Stimulated activated CD8-positive, alpha-beta memory T cell treated with anti-CD3 and anti-CD28 coated beads, Interleukin-7, amount 100 ng/mL, for 1 hour (primary cell): ENCODE measurements around the gene SPATA33.
A peak's percentile ranks its signal among the peaks of the same experiment; 100 is the strongest.

Experiments
- DNase-seq, 2 donors: peaks; one replicate each; pipeline ENCODE4 v3.0.0-alpha.2; 2020; ENCODE audit warnings: low read depth in 2 of 2

SPATA33 gene

DNA sequence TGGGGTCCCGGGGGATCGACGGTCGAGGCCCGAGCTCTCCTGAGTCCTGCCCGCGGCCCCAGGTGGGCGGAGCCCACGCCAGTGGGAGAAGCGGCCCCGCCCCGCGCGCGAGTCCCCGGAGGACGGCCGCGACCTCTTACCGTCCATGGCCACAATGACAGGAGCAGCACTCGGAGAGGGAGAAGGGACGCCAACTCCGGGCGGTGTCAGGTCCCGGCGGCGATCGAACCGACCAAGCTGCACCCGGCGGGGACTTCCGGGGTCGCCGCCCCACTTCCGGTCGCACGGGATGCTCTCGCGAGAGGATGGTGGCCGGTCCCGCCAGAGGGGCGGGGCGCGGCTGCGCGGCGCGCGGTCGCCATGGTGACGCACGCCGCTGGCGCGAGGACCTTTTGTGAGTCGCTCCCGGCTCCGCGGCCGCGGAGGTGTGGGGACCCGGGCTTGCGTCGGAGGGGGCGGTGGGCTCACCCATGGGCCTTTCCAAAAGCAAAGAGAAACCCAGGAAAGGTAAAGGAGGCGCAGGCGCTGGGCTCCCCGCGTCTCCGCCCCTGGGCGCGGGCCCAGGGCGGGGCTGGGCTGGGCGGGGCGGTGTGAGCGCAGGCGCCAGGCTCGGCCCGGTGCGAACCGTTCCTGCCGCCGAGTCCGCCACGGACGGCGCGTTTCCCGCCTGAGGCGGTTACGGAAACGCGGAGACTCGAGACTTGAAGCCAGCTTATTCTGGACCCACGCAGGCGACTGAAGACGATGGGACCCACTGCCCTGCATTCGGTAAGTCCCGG lies at the start of gene SPATA33, which contains the start of gene CHMP1A:
Gene SPATA33, plus strand, starts transcription at position 395 of the 779 bp plus-strand sequence. Its CDS starts 76 bp downstream, at position 471.
Gene CHMP1A, minus strand, starts transcription at position 267 of the 779 bp plus-strand sequence. Its CDS starts 120 bp downstream, at position 147.
- peak; percentile 85 to 86 for DNase-seq

DNA sequence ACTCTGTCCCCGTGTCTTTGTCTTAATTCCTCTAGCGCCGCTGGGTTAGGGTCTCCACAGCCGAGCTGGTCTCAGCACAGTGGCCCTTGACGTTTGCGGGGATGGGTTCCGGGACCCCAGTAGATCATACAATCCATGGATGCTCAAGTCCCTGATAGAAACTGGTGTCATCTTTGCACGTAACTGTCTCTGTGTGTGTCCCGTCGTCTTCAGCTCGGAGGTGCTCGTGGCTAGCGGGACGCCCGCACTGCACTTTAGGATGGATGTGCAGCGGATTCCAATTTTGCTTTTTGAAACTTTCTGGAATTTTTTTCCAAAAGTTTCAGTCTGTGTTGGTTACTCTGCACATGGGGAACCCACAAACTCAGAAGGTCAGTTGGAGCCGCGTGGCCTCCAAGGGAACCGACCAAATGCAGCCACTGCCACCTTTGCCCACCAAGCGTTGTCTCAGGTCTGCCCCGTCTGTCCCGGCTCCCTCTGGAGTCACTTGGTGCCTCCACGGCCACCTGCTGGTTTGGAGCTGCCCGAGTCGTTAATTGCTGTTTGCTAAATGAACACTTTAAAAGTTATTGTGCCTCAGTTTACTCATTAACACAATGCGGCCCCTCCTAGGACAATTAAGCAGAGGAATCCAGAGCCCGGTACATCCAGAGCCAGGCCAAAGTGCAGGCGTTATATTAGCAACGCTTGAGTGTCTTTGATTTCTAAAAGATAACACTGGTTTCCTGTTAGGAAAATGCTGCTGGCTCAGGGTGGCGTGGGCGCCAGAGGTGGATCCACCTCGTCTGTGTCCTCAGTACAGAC lies 49.5 kb upstream of the SPATA33 start:
- no peak for DNase-seq

DNA sequence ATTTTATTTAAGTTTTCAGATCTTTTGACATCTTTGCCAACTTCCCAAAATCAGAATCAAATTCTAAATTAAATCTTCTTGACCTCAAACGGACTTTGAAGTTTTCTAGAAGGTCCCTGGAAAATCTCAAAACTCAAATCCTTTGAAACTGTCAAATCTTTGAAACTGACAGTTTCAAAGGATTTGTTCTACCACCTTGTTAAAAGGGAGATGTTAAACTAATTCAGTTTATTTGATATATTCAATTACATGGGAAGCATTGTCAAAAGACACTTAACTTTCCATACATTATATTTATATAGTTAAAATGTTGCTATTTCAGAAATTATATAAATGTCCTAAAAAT lies 47.6 kb upstream of the SPATA33 start:
- no peak for DNase-seq

DNA sequence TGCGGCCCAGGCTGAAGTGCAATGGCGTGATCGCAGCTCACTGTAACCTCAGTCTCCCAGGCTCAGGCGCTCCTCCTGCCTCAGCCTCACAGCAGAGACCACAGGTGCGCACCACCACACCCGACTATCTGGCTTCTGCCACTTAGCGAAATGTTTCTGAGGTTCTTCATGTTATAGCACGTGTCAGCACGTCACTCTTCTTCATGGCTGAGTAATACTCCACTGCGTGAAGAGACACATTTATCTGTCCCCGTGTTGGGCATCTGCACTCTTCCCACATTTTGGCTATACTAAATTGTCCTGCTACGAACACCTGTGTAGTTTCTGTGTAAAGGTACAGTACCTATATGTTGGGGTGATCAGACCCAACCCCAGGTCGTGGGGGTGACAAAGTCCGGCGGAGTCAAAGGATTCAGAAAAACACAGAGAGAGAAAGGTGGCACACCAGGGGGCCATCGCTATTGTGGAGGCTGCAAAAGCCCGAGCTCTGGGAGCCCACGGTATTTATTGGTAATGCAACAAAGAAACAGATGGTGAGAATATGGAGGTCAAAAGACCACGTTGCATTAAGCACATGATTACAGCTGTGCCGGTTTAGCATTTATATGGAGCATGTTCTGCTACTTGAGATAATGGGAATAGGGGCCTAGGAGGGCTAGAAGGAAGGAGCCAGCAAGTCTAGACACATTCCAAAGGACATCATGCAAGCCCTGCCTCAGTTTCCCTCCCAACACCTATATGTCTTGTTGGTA lies 45.0 kb upstream of the SPATA33 start:
- no peak for DNase-seq

DNA sequence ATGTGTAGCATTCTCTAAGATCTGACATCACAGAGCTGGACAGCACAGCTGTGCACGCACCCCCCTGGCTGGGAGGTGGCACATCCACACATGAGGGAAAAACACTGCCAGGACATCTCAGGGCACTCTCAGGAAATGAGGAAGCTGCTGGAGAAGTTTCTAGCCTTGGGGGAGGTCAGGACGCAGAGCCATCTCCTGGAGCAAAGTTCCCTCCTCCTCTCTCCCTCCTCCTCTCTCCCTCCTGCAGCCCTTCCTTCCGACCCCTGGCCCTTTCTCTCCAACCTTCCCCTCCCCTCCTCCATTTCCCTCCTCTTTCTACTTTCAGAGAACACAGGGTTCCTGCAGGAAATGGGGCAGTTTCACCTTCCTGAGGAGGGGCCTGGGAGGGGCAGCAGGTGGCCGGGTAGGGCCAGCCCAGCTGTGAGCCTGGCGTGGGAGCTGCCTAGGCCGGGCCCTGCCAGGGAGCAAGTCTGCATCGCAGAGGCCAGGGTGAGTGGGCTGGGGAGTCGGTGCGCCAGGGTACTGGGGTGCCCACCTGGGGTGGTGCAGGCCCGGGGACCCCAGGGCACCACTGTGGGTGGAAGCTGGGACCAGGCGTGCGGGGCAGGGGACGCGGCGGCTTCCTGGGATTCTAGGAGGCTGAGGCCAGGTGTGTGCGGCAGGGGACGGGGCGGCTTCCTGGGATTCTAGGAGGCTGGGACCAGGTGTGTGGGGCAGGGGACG lies 44.2 kb upstream of the SPATA33 start, which contains the start of gene DPEP1:
Gene DPEP1, plus strand, starts transcription at position 412 of the 723 bp plus-strand sequence. CDS start 16,769 bp downstream, outside the sequence.
- DNase-seq = no peak

DNA sequence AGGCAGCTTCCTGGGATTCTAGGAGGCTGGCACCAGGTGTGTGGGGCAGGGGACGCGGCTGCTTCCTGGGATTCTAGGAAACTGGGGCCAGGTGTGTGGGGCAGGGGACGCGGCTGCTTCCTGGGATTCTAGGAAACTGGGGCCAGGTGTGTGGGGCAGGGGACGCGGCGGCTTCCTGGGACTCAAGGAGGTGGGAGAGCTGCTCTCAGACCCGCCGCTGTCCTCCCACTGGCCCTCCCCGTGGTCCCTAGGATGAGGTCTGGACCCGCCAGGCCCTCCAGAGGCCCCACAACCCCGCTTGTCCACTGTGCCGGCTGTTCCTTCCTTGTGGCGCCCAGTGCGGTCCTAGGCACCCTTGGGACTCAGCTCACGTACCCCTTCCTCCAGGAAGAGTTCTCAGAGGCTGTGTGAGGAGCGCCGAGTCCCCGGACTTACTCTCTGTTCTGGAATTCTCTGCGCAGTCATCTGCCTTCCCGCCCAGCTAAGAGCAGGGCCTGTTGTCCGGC lies 43.6 kb upstream of the SPATA33 start:
- no peak for DNase-seq

DNA sequence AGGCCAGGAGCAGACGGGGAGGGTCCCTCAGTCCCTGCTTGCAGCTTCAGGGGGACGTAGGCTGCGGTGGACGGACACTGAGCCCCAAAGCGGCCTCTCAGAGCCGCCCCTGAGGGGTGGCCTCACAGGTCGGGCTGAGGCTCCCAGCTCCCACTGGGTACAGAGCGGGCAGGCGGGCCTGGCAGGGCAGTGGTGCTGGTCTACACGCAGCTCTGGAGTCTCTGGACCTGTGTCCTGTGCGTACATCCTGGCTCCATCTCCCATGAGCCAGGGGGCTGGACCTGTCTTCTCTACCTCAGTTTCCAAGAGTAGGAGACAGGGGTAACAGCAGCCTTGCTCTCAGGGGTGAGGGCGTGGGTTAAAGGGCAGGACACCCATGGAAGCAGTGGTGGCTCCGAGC lies 42.5 kb upstream of the SPATA33 start:
- no peak for DNase-seq

DNA sequence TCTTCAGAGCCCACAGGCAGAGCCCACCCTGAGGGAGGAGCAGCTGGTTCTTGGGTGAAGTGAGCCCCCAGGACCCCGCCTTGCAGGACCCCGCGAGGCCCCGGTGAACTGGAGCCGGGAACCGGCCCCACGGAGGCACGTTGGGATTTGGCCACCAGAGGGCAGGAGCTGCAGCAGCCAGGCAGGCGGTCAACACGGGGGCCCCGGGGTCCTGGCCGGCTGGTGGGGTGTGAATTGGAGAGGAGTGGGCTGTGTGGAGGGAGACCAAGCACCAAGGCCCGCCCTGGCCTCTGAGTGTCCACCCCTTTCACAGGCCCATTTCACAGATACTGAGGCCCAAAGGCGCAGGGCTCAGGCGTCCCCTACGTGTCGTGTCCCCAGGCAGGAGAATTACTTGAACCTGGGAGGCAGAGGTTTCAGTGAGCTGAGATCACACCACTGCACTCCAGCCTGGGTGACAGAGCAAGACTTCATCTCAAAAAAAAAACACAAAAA lies 42.0 kb upstream of the SPATA33 start:
- no peak for DNase-seq

DNA sequence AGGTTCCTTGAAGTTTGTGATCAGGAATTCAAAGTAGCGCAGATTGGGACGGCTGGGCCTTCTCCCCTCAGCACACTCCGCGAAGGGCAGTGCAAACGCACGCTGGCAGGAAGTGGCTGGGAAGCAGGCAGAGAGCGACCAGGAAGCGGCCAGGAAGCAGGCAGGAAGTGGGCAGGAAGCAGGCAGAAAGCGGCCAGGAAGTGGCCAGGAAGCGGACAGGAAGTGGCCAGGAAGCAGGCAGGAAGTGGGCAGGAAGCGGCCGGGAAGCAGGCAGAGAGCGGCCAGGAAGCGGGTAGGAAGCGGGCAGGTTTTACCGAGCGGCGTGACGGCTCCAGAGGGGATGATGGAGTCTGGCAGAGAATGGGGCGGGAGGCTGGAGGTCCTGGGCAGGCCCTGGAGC lies 41.0 kb upstream of the SPATA33 start:
- no peak for DNase-seq

DNA sequence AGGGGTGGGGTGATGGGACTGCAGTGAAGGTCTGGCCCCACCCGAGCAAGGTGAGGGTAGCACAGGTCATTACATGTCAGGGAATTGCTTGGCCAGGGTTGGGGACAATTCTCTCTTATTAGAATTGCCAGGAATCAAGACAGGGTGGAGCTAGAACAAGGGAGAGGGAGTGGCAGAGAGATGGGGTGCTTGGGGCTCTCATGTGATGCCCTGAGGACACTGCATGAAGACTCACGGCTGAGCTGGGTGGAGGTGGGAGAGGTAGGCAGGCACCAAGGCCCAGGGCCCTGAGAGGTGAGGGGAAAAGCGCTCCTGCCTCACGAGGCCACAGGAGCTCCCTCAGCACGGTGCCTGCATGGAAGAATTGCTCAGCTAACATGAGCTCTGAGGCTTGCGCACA lies 40.6 kb upstream of the SPATA33 start:
- DNase-seq = no peak

DNA sequence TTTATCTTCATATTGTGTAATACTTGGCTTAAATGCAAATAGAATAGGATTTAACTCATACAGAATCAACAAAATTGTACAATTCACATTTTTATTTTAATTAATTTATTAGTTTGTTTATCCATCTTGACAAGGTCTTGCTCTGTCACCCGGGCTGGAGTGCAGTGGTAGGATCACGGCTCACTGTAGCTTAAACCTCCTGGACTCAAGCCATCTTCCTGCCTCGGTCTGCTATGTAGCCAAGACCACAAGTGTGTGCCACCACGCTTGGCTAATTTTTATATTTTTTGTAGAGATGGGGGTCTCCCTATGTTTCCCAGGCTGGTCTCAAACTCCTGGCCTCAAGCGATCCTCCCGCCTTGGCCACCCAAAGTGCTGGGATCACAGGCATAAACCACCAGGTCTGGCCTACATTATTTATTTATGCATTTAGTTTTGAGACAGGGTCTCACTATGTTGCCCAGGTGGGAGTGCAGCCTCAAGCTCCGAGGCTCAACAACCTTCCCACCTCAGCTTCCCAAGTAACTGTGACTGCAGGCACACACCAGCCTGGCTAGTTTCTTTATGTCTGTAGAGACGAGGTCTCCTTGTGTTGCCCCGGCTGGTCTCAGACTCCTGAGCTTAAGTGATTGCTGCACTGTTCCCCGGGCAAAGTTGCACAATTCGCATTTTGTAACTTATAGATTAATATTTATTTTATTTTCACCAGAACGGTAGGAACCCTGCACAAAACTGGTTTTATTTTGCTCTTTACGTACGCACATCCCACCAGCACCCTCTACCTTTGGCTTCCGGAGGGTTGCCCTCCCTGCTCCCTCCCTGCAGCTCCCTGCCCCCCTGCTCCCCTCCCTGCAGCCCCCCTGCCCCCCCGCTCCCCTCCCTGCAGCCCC lies 39.3 kb upstream of the SPATA33 start:
- DNase-seq = no peak

DNA sequence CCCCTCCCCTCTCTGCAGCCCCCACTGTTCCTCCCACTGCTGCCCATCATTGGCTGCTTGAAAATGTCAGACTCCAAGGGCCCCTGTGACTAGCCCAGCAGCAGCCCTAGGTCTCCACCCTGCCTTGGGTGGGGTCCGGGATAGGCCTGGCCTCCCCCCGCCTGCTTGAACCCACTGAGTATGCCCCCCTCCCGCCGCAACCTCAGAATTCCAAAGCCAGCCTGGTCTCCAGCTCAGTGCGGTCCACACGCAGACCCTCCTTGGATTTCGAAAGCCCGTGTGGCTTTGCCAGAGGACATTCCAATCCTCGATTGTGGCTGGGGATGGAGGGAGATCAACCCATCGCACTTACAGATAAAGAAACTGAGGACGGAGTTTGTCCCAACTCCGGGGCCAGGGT lies 37.8 kb upstream of the SPATA33 start:
- DNase-seq = no peak

DNA sequence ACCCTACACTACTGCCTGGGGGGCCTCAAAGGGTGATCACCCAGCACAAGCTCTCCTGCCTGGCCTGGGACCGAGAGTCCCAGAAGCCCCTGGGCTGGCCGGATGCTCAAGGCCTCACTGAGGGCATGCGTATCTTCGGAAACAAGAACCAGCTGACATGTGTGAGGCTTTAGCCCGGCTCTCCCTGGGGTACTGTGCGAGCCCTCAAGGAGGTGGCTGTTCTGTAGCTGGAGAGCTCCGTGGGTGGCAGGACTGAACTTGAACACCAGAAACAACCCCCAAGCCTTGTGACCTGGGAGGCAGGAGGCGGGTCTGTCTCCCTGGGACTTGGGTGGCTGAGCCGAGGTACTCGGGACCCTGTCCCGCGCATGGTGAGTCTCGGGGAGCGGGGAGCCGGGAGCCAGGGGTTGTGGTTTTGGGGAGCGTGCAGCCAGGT lies 37.2 kb upstream of the SPATA33 start:
- DNase-seq = no peak

DNA sequence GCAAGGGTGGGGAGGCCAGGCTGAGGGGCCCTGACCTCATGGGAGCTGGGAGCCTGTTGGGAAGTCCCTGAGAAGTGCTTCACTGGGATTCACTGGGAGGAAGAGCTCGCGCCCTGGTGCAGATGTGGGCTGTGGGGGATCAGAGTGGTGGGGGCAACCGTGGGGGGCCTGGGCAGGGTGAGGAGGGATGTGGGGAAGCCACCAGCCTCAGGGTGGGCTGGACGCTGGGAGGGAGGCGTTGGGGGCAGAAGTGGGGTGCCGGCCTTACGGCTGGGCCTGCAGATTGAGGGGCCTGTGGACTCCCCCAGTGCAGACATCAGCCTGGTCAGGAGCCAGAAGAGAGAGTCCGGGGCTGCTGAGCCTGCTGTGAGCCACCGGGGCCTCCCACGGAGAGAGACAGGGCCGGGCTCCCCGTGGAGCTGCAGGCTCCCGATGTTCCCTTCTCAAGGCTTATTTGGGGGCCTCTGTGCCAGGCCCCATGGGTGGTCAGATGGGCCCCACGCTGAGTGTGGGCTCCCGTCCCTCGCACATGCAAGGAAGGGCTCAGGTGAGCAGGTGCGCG lies 36.4 kb upstream of the SPATA33 start:
- no peak for DNase-seq

DNA sequence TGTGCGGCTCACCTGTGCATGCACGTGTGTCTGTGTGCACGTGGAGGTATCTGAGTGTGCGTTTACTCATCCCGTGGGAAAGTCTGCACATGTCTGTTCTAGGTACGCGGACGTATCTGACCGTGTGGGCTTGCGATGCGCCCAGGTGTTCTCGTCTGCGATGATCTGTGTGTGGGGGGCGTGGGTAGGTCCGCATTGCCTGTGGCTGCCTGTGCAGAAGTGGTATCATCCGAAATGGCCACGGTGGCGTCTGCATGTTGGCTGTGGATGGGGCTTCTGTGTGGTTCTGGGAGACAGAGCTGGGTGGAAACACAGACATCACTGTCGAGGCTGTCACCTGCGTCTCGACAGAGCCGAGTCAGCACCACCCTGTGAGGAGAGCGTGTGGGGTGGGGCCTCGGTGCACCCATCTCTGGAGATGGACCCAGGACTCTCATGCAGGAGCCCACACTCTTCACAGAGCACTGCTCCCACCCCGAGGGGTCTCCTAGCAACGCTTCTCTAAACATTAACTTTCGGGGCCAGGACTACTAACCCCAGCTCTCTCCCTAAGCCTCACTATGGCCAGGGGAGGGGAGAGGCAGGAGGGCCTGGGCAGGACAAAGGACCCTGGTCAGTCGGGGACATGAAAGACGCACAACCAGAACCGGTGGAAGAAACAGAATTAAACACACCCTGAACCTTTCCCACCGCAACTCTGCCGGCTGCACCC lies 35.8 kb upstream of the SPATA33 start:
- no peak for DNase-seq

DNA sequence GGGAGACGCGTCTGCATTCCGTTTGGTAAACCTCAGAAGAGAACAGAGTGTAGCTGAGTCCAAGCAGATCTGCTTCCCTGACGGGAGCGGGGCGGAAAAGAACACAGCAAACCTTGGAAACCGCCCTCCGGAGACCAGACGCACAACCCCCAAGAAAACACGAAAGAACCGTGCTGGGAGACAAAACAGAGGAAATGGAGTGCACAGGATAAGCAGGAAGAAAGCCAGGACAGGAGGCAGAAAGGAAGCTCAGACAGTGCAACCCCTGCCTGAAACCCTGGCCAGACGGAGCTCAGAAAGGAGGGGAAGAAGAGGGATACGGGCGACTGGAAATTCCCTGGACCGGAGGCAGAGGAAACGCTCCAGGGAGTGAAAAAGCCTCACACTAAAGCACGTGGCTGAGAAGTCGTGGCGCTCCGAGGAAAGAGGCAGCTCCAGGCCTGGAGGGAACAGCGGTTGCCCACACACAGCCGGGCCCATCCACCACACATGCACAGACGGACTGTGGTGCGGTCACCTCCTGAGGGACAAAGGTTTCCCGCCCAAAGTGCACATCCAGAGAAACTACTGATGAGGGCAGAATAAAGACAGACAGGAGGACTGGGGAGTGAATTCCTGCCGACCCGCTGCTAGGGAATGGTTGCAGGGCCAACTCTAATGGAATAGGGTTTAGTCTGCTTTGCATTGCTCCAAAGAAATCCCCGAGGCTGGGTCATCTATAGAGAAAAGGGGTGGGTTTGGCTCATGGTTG lies 34.0 kb upstream of the SPATA33 start:
- no peak for DNase-seq

DNA sequence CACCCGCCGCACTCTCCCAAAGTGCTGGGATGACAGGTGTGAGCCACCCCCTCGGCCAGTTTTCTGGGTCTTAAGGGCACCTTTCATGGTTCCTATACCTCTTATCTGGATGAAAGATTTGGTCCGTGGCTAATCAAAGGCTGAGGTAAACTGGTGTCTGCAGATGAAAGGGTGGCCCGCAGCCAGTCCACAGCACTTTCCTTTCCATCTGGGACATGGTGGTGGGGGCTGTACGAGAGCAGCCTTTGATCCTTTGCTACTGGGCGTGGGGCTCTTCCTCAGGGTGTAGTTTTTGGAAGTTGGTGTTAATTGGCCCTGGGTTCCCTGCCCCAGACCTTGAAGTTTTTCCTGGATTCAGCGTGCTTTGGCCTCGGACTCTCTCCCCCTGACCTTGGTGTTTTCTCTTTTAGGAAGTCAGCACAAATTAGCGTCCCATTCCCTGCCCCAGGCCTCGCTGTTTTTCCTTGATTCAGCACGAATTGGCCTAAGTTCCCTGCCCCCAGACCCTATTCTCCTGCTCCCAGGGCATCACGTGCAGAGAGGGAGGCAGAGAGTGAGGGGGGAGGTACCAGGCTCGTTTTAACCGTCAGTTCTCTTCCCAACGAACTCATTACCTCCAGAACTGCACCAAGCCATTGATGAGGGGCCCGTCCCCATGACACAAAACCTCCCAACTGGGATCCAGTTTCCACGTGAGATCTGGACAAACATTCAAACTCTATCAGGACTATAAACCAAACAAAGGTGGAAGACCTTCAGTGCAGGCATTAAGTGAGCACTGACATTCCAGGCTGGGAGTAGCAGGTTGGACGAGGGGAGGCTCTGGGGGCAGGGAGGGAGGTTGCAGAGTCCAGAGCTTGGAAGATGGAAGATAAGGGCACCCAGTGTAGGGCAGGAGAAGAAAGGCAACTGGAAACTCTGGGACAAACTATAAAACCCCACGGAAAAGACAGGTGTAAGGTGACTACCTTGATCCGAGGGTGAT lies 32.6 kb upstream of the SPATA33 start:
- DNase-seq = no peak
